OCI-LY3 (cell line): ENCODE results near the gene E2F3.

Source experiments
- CTCF ChIP-seq: fragments of 200-600, 300-600 bp; sonication (generic); IDR thresholded peaks from 2 replicates; pipeline ENCODE4 v1.5.1; 2014; ENCODE audit warnings: antibody characterized with exemption, low read length, low read depth
- EZH2phosphoT487 ChIP-seq: fragments of 200-600 bp; shearing (Covaris generic); IDR thresholded peaks from 2 replicates; pipeline ENCODE4 v1.6.1; 2018; ENCODE audit warnings: antibody characterized with exemption, mixed run types, low read depth

- TF ChIP-seq EZH2phosphoT487 = no peak
- no peak for TF ChIP-seq CTCF
These were observed 36.0 kb downstream of the E2F3 start for GRCh38 chr6:20437639-20438038.
